Fibroblast of pulmonary artery (primary cell): ENCODE measurements around the gene TSPAN10.
"Not testable (repeated sequence)": the region's sequence is repeated elsewhere in the genome, so short reads cannot be mapped to it uniquely, and the experiment has no call there.

Source experiments
- DNase-seq: peaks from one replicate; pipeline ENCODE4 v3.0.0-alpha.2; 2010; ENCODE audit warnings: low read depth
- H3K4me3 ChIP-seq: replicated peaks from 2 replicates; pipeline ENCODE4 v1.5.1; 2011; ENCODE audit warnings: low read depth, mild to moderate bottlenecking, control low read depth, low read length, moderate library complexity
- TF ChIP-seq, protein P1 (sequence below): IDR thresholded peaks from 2 replicates; pipeline ENCODE4 v1.5.1; 2011; ENCODE audit warnings: mild to moderate bottlenecking, control low read depth, low read length, inconsistent platforms; ENCODE audit errors: missing control alignments

The TSPAN10 gene

DNA sequence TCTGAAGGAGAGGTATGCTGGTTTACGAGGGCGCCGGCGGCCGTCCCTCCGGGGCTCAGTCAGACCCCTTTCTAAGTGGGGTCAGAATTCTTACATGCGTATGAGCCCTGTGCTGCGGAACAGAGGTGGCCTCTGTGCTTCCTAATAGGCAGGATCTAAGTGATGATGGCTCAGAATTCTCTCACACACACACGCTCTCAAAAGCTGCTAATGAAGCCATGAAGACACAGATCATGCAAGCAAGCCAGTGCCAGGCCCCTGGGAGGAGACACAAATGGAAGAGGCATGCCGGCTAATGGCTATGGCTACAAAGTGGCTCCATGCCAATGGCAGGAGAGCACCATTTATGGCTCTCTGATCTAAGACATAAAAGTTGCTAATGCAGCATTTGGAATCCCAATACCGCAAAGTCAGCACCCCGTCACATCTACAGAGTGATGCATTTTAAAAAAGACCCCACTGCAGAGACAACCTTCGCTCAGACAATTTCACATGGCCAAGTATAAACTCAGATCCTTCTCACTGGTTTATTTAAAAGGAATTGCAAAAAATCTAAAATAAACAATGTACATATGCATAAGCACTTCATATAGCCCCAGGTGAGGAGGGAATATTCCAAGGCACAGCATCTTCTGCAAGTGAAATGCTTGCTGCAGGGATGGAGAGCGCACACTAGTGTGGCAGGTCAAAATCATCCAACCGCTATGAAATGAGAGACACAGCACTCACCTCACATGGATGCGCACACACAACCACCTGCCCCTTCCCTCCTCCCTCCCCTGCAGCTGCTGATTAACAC, 24.6 kb upstream of the TSPAN10 start:
- DNase-seq = no peak
- no peak overlapping the region for H3K4me3 ChIP-seq
- TF ChIP-seq, protein P1, sequence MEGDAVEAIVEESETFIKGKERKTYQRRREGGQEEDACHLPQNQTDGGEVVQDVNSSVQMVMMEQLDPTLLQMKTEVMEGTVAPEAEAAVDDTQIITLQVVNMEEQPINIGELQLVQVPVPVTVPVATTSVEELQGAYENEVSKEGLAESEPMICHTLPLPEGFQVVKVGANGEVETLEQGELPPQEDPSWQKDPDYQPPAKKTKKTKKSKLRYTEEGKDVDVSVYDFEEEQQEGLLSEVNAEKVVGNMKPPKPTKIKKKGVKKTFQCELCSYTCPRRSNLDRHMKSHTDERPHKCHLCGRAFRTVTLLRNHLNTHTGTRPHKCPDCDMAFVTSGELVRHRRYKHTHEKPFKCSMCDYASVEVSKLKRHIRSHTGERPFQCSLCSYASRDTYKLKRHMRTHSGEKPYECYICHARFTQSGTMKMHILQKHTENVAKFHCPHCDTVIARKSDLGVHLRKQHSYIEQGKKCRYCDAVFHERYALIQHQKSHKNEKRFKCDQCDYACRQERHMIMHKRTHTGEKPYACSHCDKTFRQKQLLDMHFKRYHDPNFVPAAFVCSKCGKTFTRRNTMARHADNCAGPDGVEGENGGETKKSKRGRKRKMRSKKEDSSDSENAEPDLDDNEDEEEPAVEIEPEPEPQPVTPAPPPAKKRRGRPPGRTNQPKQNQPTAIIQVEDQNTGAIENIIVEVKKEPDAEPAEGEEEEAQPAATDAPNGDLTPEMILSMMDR = no peak

DNA sequence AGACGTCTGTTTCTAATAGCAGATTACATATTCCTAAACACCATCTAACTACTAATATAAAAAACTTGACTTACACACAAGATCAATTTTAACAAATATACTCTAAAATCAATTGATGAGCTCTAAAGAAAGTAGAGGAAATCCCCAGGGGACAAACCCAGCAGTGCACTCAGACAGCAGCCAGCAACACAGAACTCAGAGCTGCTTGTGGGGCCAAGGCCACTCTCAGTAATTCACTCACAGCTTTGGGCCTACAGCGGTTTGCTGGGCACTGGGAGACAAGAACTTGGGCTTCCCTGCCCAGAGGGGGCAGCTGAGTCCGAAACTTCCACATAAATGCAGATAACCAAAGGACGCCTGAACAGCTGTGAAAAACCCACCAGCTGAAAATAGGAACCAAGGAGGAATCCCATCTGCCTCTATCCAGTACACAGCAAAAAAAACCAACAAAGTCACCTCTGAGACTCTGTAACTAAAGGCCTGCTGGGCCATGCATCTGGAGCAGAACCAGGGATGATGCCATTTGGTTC, 21.5 kb upstream of the TSPAN10 start:
- DNase-seq = no peak
- no peak overlapping the region for H3K4me3 ChIP-seq
- TF ChIP-seq, protein P1 = no peak

DNA sequence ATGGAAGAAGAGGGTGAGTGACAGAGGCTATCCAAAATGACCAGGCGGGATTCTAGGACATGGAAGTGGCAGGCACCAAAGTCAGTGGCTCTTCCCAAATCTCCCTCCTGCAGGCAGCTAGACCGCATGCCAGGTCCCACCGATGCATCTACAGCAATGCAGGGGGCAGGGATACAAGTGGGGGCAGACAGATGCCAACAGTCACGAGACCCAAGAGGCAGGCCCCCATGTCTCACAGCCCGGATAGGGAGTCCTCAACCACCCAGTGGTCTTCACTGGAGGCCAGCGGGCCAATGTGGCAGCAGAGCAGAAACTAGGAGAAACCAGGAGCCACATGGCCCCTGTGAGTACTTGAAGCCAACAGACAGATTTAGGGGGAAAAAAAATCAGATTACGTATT, 20.1 kb upstream of the TSPAN10 start:
- H3K4me3 ChIP-seq = no peak overlapping the region
- DNase-seq = no peak
- TF ChIP-seq, protein P1 = no peak

DNA sequence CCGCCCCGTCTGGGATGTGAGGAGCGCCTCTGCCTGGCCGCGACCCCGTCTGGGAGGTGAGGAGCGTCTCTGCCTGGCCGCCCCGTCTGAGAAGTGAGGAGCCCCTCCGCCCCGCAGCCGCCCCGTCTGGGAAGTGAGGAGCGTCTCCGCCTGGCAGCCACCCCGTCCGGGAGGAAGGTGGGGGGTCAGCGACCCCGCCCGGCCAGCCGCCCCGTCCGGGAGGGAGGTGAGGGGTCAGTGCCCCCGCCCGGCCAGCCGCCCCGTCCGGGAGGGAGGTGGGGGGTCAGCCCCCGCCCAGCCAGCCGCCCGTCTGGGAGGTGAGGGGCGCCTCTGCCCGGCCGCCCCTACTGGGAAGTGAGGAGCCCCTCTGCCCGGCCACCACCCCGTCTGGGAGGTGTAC, 18.7 kb upstream of the TSPAN10 start:
- not testable (repeated sequence) for DNase-seq

DNA sequence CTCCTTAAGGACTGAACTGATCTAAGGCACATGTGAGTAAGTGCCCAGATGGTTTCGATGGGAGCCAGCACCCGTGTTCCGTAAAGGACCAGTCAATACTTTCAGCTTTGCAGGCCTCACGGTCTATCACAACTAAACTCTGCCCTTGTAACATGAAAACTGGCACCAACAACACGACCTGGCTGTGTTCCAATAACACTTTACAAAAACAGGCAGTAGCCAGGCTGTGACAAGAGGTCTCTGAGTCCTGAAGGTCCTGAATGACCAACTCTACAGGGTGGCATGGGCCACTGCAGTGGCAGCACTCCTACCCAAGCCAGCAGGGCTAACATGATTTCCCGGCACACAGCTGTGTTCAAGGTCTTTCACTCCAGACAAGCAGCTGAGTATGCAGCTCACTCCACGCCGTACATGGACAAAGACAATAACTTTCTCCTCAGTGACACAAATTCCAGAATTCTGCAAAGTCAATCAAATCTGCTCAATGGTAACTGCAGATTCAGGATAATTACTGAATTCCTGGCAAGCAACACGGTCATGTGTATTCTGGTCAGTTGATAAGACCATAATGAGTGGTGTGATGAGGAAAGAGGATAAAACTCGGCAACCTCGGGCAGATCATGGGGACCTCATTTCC, 15.4 kb upstream of the TSPAN10 start:
- TF ChIP-seq, protein P1 = no peak
- no peak for DNase-seq
- H3K4me3 ChIP-seq = no peak overlapping the region

More for the DNA sequence above, 18.7 kb upstream of the TSPAN10 start:
- not testable (repeated sequence) for H3K4me3 ChIP-seq

DNA sequence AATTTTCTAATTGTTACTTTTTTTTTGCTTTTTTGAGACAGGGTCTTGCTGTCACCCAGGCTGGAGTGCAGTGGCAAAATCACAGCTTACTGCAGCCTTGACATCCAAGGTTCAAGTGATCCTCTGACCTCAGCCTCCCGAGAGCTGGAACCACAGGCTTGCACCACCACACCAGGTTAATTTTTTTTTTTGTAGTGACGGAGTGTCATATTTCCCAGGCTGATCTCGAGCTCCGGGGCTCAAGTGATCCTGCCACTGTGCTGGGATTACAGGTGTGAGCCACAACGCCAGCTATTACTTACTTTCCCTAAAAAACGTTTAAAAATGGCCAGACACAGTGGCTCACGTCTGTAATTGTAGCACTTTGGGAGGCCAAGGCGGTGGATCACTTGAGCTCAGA, 6.7 kb upstream of the TSPAN10 start:
- DNase-seq = no peak
- H3K4me3 ChIP-seq = no peak overlapping the region
- TF ChIP-seq, protein P1 = no peak

DNA sequence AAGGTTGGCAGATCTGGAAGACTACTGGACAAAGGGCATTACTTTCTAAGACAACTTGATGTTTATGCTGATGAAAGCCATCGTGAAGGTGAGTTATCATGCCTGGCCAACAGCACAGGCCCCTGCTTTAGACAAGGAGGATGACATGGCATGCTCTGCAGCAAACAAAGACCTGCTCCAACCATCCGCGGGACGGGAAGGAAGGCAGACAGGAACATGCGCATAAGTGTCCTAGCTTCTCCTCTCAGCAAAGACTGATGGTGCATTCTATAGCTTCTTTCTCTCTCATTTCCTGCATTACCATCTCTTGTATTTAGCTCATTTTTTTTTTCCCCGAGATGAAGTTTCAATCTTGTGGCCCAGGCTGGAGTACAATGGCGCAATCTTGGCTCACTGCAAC, 5.5 kb upstream of the TSPAN10 start:
- DNase-seq = no peak
- TF ChIP-seq, protein P1 = no peak
- H3K4me3 ChIP-seq = no peak overlapping the region
